HFF-Myc (cell line): ENCODE results near the gene ZCCHC13.
"Not testable (repeated sequence)": the region's sequence is repeated elsewhere in the genome, so short reads cannot be mapped to it uniquely, and the experiment has no call there.

Experiments
- DNase-seq: peaks from one replicate; pipeline ENCODE4 v3.0.0-alpha.2; 2011; ENCODE audit warnings: low read depth; ENCODE audit errors: extremely low read depth
- H3K4me3 ChIP-seq: replicated peaks from 2 replicates; pipeline ENCODE4 v1.5.1; 2011; ENCODE audit warnings: low read depth, mild to moderate bottlenecking, control low read depth, low read length
- CTCF ChIP-seq: IDR thresholded peaks from 2 replicates; pipeline ENCODE4 v1.5.1; 2012; ENCODE audit warnings: mild to moderate bottlenecking, low read depth, low read length, control low read depth; ENCODE audit errors: missing control alignments

Gene ZCCHC13

GRCh38 chrX:74318672-74319071, 14.7 kb downstream of the ZCCHC13 start:
- TF ChIP-seq CTCF, result no peak
- H3K4me3 ChIP-seq, result no peak overlapping the region
- DNase-seq, result no peak

- H3K4me3 ChIP-seq, result not testable (repeated sequence)
These were observed 15.3 kb downstream of the ZCCHC13 start for GRCh38 chrX:74319321-74319720.

GRCh38 chrX:74321191-74321590, 17.2 kb downstream of the ZCCHC13 start:
- TF ChIP-seq CTCF, result no peak
- no peak for DNase-seq
- no peak overlapping the region for H3K4me3 ChIP-seq

More at GRCh38 chrX:74319321-74319720, 15.3 kb downstream of the ZCCHC13 start:
- not testable (repeated sequence) for DNase-seq

- no peak for TF ChIP-seq CTCF
- no peak for DNase-seq
- H3K4me3 ChIP-seq, result no peak overlapping the region
These were observed 20.2 kb downstream of the ZCCHC13 start for GRCh38 chrX:74324131-74324530.

GRCh38 chrX:74325130-74326059, 21.4 kb downstream of the ZCCHC13 start:
- DNase-seq, result no peak
- no peak for TF ChIP-seq CTCF
- no peak overlapping the region for H3K4me3 ChIP-seq

GRCh38 chrX:74338852-74339251, 34.9 kb downstream of the ZCCHC13 start:
- no peak for TF ChIP-seq CTCF
- H3K4me3 ChIP-seq, result no peak overlapping the region
- no peak for DNase-seq

GRCh38 chrX:74340051-74340450, 36.1 kb downstream of the ZCCHC13 start:
- TF ChIP-seq CTCF, result no peak
- H3K4me3 ChIP-seq, result no peak overlapping the region
- DNase-seq, result no peak

GRCh38 chrX:74342211-74342610, 38.2 kb downstream of the ZCCHC13 start:
- DNase-seq, H3K4me3 ChIP-seq: not testable (repeated sequence)
